Endothelial cell of umbilical vein (primary cell): ENCODE measurements around the gene FOSL2. TPM values are rescaled to one million over a fixed set of nuclear protein-coding genes. Genes with fewer than 3 reads are reported as not detected.

ENCODE experiments used
- BruUV-seq: library from RNA; stranded (reverse); fragments of 400-500 nt; replicated peaks from 2 replicates; lab custom pipeline; 2021; lab: Mats Ljungman, UMichigan
- CTCF ChIA-PET: fragments of 300-600, 350-600 bp; sonication (Branson Sonifier 250); formaldehyde crosslinking; loops from one replicate; lab custom pipeline; 2021; ENCODE audit warnings: antibody characterized with exemption, inconsistent platforms; lab: Charles Lee
- POLR2A ChIA-PET: fragments of 300-600, 350-600 bp; sonication (Branson Sonifier 250); formaldehyde crosslinking; loops from one replicate; lab custom pipeline; 2021; ENCODE audit warnings: antibody characterized with exemption, inconsistent platforms; lab: Charles Lee
- DNase-seq: peaks from one replicate; pipeline ENCODE4 v3.0.0-alpha.2; 2011; ENCODE audit warnings: low read depth, low spot score
- FAIRE-seq: peaks from 2 replicates; lab custom pipeline; 2011; peaks lifted over from hg19 to GRCh38; lab: Jason Lieb, UNC
- H2AFZ ChIP-seq: 2 replicates; pipeline ENCODE4 v1.6.0; 2012; ENCODE audit warnings: low read depth, low read length, control low read depth, inconsistent platforms
- H3K27ac ChIP-seq: 2 replicates; pipeline ENCODE4 v1.5.1; 2011; ENCODE audit warnings: low read depth, mild to moderate bottlenecking, control low read depth, low read length, moderate library complexity; ENCODE audit not compliant: insufficient read depth
- H3K27me3 ChIP-seq, 2 experiments: 2 replicates each; pipeline versions ENCODE4 v1.6.0 to v1.6.1; 2011; ENCODE audit warnings: low read length in 2 of 2, mixed read lengths in 1 of 2; ENCODE audit not compliant: control insufficient read depth in 2 of 2, insufficient read depth in 2 of 2
- H3K36me3 ChIP-seq, 2 experiments: 2 replicates in 1 of 2; 3 replicates in 1 of 2; pipeline ENCODE4 v1.5.1; 2011; ENCODE audit warnings: low read length in 2 of 2, mild to moderate bottlenecking in 1 of 2, moderate library complexity in 1 of 2; ENCODE audit not compliant: control insufficient read depth in 2 of 2, insufficient read depth in 2 of 2; ENCODE audit errors: extremely low read depth in 1 of 2
- H3K4me1 ChIP-seq: 3 replicates; pipeline ENCODE4 v1.5.1; 2011; ENCODE audit warnings: mild to moderate bottlenecking, low read length; ENCODE audit not compliant: control insufficient read depth, insufficient read depth; ENCODE audit errors: extremely low read depth
- H3K4me2 ChIP-seq: 2 replicates; pipeline ENCODE4 v1.6.1; 2011; ENCODE audit warnings: low read length, control low read depth, mixed read lengths; ENCODE audit not compliant: insufficient read depth
- H3K4me3 ChIP-seq, 3 experiments: fragments of 200-600 bp in 1 of 3; sonication (generic), shearing (Covaris generic) in 1 of 3; replicated peaks in 1 of 3; 2 replicates each; pipeline ENCODE4 v1.5.1; 2011 to 2016; ENCODE audit warnings: control low read depth in 3 of 3, low read length in 3 of 3, mild to moderate bottlenecking in 2 of 3, inconsistent platforms in 1 of 3, low read depth in 1 of 3, moderate library complexity in 1 of 3; ENCODE audit not compliant: insufficient read depth in 1 of 3
- H3K79me2 ChIP-seq: 2 replicates; pipeline ENCODE4 v1.6.0; 2012; ENCODE audit warnings: low read length, inconsistent platforms; ENCODE audit not compliant: control insufficient read depth, insufficient read depth
- H3K9ac ChIP-seq: replicated peaks from 2 replicates; pipeline ENCODE3; 2011; ENCODE audit warnings: low read length, control low read depth; ENCODE audit not compliant: insufficient read depth; ENCODE audit errors: extremely low read depth
- H3K9me1 ChIP-seq: replicated peaks from 3 replicates; pipeline ENCODE4 v1.6.0; 2011; ENCODE audit warnings: mild to moderate bottlenecking, low read length; ENCODE audit not compliant: control insufficient read depth, insufficient read depth; ENCODE audit errors: extremely low read depth
- H3K9me3 ChIP-seq: replicated peaks from 2 replicates; pipeline ENCODE4 v1.5.1; 2012; ENCODE audit warnings: low read length, inconsistent platforms; ENCODE audit not compliant: control insufficient read depth, insufficient read depth
- H4K20me1 ChIP-seq: replicated peaks from 2 replicates; pipeline ENCODE3; 2011; ENCODE audit warnings: mild to moderate bottlenecking, low read length; ENCODE audit not compliant: control insufficient read depth, insufficient read depth; ENCODE audit errors: extremely low read depth
- CTCF ChIP-seq, 2 donors: IDR thresholded peaks; 1 replicate in 1 of 2; 2 replicates in 1 of 2; pipeline ENCODE4 v1.5.1; 2011; ENCODE audit warnings: low read length in 2 of 2, mild to moderate bottlenecking in 2 of 2, moderate library complexity in 2 of 2, control low read depth in 1 of 2, inconsistent platforms in 1 of 2, low read depth in 1 of 2; ENCODE audit not compliant: insufficient read depth in 1 of 2; ENCODE audit errors: extremely low read depth in 1 of 2
- EZH2 ChIP-seq: IDR thresholded peaks from 2 replicates; pipeline ENCODE4 v1.6.1; 2012; ENCODE audit warnings: borderline replicate concordance, low read depth, mild to moderate bottlenecking, moderate library complexity, low read length, inconsistent platforms; ENCODE audit not compliant: severe bottlenecking
- FOS ChIP-seq: IDR thresholded peaks from 2 replicates; pipeline ENCODE4 v1.6.1; 2011; ENCODE audit warnings: mild to moderate bottlenecking, low read length, moderate library complexity, borderline replicate concordance; ENCODE audit not compliant: insufficient read depth
- GATA2 ChIP-seq: IDR thresholded peaks from 2 replicates; pipeline ENCODE4 v1.7.0; 2011; ENCODE audit warnings: low read depth, mild to moderate bottlenecking, moderate library complexity, mixed read lengths, low read length; ENCODE audit not compliant: insufficient read length, insufficient read depth
- JUN ChIP-seq: IDR thresholded peaks from 2 replicates; pipeline ENCODE4 v1.6.1; 2011; ENCODE audit warnings: borderline replicate concordance, low read depth; ENCODE audit not compliant: insufficient read length, insufficient read depth
- MAX ChIP-seq: IDR thresholded peaks from 2 replicates; pipeline ENCODE4 v1.6.1; 2011; ENCODE audit not compliant: insufficient read depth, insufficient read length
- MYC ChIP-seq: IDR thresholded peaks from one replicate; pipeline ENCODE4 v1.6.1; 2011; ENCODE audit warnings: mild to moderate bottlenecking, low read depth, low read length
- POLR2A ChIP-seq: IDR thresholded peaks from 2 replicates; pipeline ENCODE4 v1.6.1; 2012; ENCODE audit warnings: low read depth, mild to moderate bottlenecking, control low read depth, low read length
- POLR2AphosphoS5 ChIP-seq: IDR thresholded peaks from 2 replicates; pipeline ENCODE4 v1.6.1; 2012; ENCODE audit warnings: low read depth, mild to moderate bottlenecking, control low read depth, low read length, moderate library complexity; ENCODE audit not compliant: insufficient read depth
- dilution Hi-C: fragments of 300-500 bp; cut with MboI; formaldehyde crosslinking; loops from one replicate; pipeline ENCODE4 v1.15.0; 2019; ENCODE audit warnings: low sequenced_read_pairs; ENCODE audit not compliant: extremely low pct_ligation_motif_present
- intact Hi-C: fragments of 100-400 bp; cut with micrococcal nuclease; formaldehyde crosslinking; loops from one replicate; pipeline ENCODE4 v1.10.0; 2022
- polyA plus RNA-seq, 4 experiments: library from polyadenylated mRNA; depleted of rRNA in 3 of 4; stranded (reverse) in 3 of 4; unstranded in 1 of 4; fragments of >200 nt; gene quantifications; 2 replicates each; pipeline versions ENCODE4 v1.2.1 to v1.2.3, GENCODE V29; 2011 to 2012; ENCODE audit warnings: missing spikeins in 1 of 4
- total RNA-seq: library from RNA; stranded (reverse); gene quantifications from 2 replicates; pipeline ENCODE4 v1.2.3, GENCODE V29; 2021

Gene FOSL2
- total and polyA plus RNA-seq, 2 donors (not counting 3 experiments of a cell fraction or from before 2014, with no cell fraction given): 43.9 to 85.3 TPM

- FAIRE-seq: no peak
- TF ChIP-seq GATA2 (no peak), POLR2A (no peak), JUN (no peak), MYC (no peak), FOS (no peak), CTCF (IDR thresholded peaks at IDR 0.05; ENCODE audit: extremely low read depth in 1 of 2, insufficient read depth in 1 of 2, low read depth in 1 of 2, low read length in 2 of 2) (no peak), EZH2 (no peak), MAX (no peak), POLR2AphosphoS5 (no peak)
- dilution Hi-C loops: no loop called here
Measured at GRCh38 chr2:28461056-28461455, 68.4 kb downstream of the FOSL2 start.

More at GRCh38 chr2:28461056-28461455, 68.4 kb downstream of the FOSL2 start:
- Histone ChIP-seq H3K79me2 (no peaks in the 10 kb centered on the region), H3K36me3 (no peaks in the 10 kb centered on the region), H3K9ac (no peak overlapping the region), H3K9me1 (no peaks in the 10 kb centered on the region), H2AFZ (no peak overlapping the region), H3K4me3 (no peak overlapping the region), H3K27me3 (peaks cover 7 to 11% of the 10 kb centered on the region in 2 experiments), H3K27ac (no peak overlapping the region), H3K4me1 (no peaks in the 10 kb centered on the region), H4K20me1 (no peaks in the 10 kb centered on the region), H3K4me2 (no peak overlapping the region), H3K9me3 (no peaks in the 10 kb centered on the region)
- no peak for DNase-seq
- BruUV-seq: no TSS peak
- CTCF ChIA-PET: no interaction called here
- POLR2A ChIA-PET: no interaction called here
- intact Hi-C loops: no loop called here
